Measurements from ENCODE around the gene PIN1.
"Not testable (repeated sequence)": the region's sequence is repeated elsewhere in the genome, so short reads cannot be mapped to it uniquely, and the experiment has no call there.

DNA sequence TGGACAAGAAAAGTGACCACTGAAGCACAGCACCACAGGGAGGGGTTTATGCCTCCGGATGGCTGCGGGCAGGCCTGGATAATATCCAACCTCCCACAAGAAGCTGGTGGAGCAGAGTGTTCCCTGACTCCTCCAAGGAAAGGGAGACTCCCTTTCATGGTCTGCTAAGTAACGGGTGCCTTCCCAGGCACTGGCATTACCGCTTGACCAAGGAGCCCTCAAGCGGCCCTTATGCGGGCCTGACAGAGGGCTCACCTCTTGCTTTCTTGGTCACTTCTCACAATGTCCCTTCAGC lies 44.1 kb upstream of the PIN1 start:
- TF ChIP-seq, protein P1, sequence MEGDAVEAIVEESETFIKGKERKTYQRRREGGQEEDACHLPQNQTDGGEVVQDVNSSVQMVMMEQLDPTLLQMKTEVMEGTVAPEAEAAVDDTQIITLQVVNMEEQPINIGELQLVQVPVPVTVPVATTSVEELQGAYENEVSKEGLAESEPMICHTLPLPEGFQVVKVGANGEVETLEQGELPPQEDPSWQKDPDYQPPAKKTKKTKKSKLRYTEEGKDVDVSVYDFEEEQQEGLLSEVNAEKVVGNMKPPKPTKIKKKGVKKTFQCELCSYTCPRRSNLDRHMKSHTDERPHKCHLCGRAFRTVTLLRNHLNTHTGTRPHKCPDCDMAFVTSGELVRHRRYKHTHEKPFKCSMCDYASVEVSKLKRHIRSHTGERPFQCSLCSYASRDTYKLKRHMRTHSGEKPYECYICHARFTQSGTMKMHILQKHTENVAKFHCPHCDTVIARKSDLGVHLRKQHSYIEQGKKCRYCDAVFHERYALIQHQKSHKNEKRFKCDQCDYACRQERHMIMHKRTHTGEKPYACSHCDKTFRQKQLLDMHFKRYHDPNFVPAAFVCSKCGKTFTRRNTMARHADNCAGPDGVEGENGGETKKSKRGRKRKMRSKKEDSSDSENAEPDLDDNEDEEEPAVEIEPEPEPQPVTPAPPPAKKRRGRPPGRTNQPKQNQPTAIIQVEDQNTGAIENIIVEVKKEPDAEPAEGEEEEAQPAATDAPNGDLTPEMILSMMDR (IDR thresholded peaks at IDR 0.05 in 8 of 11, conservative IDR thresholded peaks at IDR 0.05 in 3 of 11), result not testable (repeated sequence)
- not testable (repeated sequence) for TF ChIP-seq POLR2A, POLR2AphosphoS5 (IDR thresholded peaks at IDR 0.05)
